ENCODE data around the gene GALNT10.

DNA sequence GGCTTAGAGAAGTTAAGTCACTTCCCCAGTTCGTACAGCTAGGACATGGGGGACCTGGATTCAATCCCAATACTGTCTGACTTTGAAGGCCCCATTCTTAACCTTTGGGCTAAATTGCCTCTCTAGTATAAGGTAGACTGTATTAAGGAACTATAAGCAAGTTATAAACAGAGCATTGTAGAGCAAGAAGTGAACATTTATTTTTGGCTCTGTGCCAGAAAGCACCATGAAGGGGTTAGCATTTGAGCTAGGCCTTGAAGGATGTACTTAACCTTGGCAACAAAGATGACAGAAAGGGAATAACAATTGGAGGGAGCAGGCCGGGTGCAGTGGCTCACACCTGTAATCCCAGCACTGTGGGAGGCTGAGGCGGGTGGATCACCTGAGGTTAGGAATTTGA lies 32.8 kb downstream of the GALNT10 start:
- TF ChIP-seq, protein P1, sequence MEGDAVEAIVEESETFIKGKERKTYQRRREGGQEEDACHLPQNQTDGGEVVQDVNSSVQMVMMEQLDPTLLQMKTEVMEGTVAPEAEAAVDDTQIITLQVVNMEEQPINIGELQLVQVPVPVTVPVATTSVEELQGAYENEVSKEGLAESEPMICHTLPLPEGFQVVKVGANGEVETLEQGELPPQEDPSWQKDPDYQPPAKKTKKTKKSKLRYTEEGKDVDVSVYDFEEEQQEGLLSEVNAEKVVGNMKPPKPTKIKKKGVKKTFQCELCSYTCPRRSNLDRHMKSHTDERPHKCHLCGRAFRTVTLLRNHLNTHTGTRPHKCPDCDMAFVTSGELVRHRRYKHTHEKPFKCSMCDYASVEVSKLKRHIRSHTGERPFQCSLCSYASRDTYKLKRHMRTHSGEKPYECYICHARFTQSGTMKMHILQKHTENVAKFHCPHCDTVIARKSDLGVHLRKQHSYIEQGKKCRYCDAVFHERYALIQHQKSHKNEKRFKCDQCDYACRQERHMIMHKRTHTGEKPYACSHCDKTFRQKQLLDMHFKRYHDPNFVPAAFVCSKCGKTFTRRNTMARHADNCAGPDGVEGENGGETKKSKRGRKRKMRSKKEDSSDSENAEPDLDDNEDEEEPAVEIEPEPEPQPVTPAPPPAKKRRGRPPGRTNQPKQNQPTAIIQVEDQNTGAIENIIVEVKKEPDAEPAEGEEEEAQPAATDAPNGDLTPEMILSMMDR (IDR thresholded peaks at IDR 0.05) = no peak
- TF ChIP-seq POLR2AphosphoS5 (IDR thresholded peaks at IDR 0.05) (no peak), POLR2A (IDR thresholded peaks at IDR 0.05) (no peak)
